HepG2 (cell line): Measurements from ENCODE around the gene GARIN3. TPM values are rescaled to one million over a fixed set of nuclear protein-coding genes. Genes with fewer than 3 reads are reported as not detected.
A peak's percentile ranks its signal among the peaks of the same experiment; 100 is the strongest.

Experiments used
- ARID4A ChIP-seq: sonication (generic); formaldehyde crosslinking; IDR thresholded peaks from 2 replicates; pipeline ENCODE4 v1.5.0; 2020; ENCODE audit warnings: mild to moderate bottlenecking, missing genetic modification reagents, borderline replicate concordance
- BCL3 ChIP-seq: sonication (generic); formaldehyde crosslinking; IDR thresholded peaks from 2 replicates; pipeline ENCODE4 v1.5.1; 2020; ENCODE audit warnings: mild to moderate bottlenecking, missing genetic modification reagents, moderate library complexity
- CBX5 ChIP-seq: sonication (generic); formaldehyde crosslinking; IDR thresholded peaks from 2 replicates; pipeline ENCODE4 v1.4.0; 2020; ENCODE audit warnings: missing genetic modification reagents, borderline replicate concordance
- GPN1 ChIP-seq: sonication (generic); formaldehyde crosslinking; IDR thresholded peaks from 2 replicates; pipeline ENCODE4 v1.5.1; 2020; ENCODE audit warnings: missing genetic modification reagents, borderline replicate concordance
- NR0B2 ChIP-seq: sonication (generic); formaldehyde crosslinking; IDR thresholded peaks from 2 replicates; pipeline ENCODE4 v1.4.0; 2020; ENCODE audit warnings: mild to moderate bottlenecking, missing genetic modification reagents
- POLR2AphosphoS5 ChIP-seq: IDR thresholded peaks from 2 replicates; pipeline ENCODE4 v1.6.1; 2012; ENCODE audit warnings: low read depth, low read length
- RERE ChIP-seq: IDR thresholded peaks from 2 replicates; pipeline ENCODE4 v1.6.1; 2016; ENCODE audit warnings: low read depth, missing genetic modification reagents, missing compliant biosample characterization
- ZFX ChIP-seq: sonication (generic); formaldehyde crosslinking; IDR thresholded peaks from 2 replicates; pipeline ENCODE4 v1.4.0; 2020; ENCODE audit warnings: mild to moderate bottlenecking, low read depth, missing genetic modification reagents, moderate library complexity
- ZNF275 ChIP-seq: sonication (generic); formaldehyde crosslinking; IDR thresholded peaks from 2 replicates; pipeline ENCODE4 v1.8.0; 2022; ENCODE audit warnings: missing genetic modification reagents, mild to moderate bottlenecking, inconsistent platforms, borderline replicate concordance
- ZNF563 ChIP-seq: sonication (generic); formaldehyde crosslinking; IDR thresholded peaks from 2 replicates; pipeline ENCODE4 v1.8.0; 2022; ENCODE audit warnings: mild to moderate bottlenecking, moderate library complexity, missing genetic modification reagents
- ZNF576 ChIP-seq: sonication (generic); formaldehyde crosslinking; IDR thresholded peaks from 2 replicates; pipeline ENCODE4 v1.4.0; 2020; ENCODE audit warnings: mild to moderate bottlenecking, missing genetic modification reagents
- ZNF704 ChIP-seq: sonication (generic); formaldehyde crosslinking; IDR thresholded peaks from 2 replicates; pipeline ENCODE4 v1.8.1; 2023; ENCODE audit warnings: mild to moderate bottlenecking, inconsistent platforms, moderate library complexity, missing genetic modification reagents, borderline replicate concordance
- polyA plus RNA-seq, 8 experiments: library from polyadenylated mRNA; depleted of rRNA in 3 of 8; stranded (reverse) in 7 of 8; unstranded in 1 of 8; fragments of >200 nt; fragmentation: Illumina TruSeq in 4 of 8; extraction: Trizol in 4 of 8; gene quantifications; 2 replicates each; pipeline versions ENCODE4 v1.2.1 to v1.2.3, GENCODE V29; 2011 to 2016; ENCODE audit warnings: low read depth in 4 of 8, missing spikeins in 1 of 8, mixed read lengths in 1 of 8; ENCODE audit not compliant: insufficient read depth in 1 of 8
- total RNA-seq, 5 experiments: library from RNA; depleted of rRNA; stranded (reverse); fragments of >200 nt; fragmentation: Illumina TruSeq; extraction: Trizol; gene quantifications; 2 replicates each; pipeline ENCODE4 v1.2.3, GENCODE V29; 2016; ENCODE audit warnings: low read depth in 1 of 5

Gene GARIN3
- total and polyA plus RNA-seq, 2 of the 13 experiments (the other 11 are each of a cell fraction or from before 2014, with no cell fraction given) = not detected

GRCh38 chr5:157142317-157143126, 23.5 kb downstream of the GARIN3 start, which contains the start of gene MED7 (continued):
- TF ChIP-seq ZNF704 (CRISPR knock-in tag) = no peak; the same call in 1 of the 2 replicates
- no peak for TF ChIP-seq NR0B2 (CRISPR knock-in tag)
- TF ChIP-seq POLR2AphosphoS5 = peak; percentile 91
- TF ChIP-seq ZNF576 (CRISPR knock-in tag) = no peak
- TF ChIP-seq CBX5 (CRISPR knock-in tag) = peak; percentile 76; the same call in 1 of the 2 replicates
- TF ChIP-seq ARID4A (CRISPR knock-in tag) = peak; percentile 76
- peak; percentile 35; the same call in 1 of the 2 replicates for TF ChIP-seq ZNF563 (CRISPR knock-in tag)
- TF ChIP-seq ZFX (CRISPR knock-in tag) = peak; percentile 80
- TF ChIP-seq BCL3 (CRISPR knock-in tag) = peak; percentile 65
- TF ChIP-seq ZNF275 = no peak; the same call in 1 of the 2 replicates
- 0 out of 2 replicates have a peak, but pooled peaks have one; percentile 29 for TF ChIP-seq GPN1 (CRISPR knock-in tag)
- no peak for TF ChIP-seq RERE (CRISPR knock-in tag)
